SK-N-SH treated with all-trans-retinoic acid at 6 μM for 48 hours (cell line): ENCODE data around the gene GNGT2.

Experiments used
- ATAC-seq: fragments of 200-7000 bp; cut with Tn5 transposase; 3 replicates; pipeline ENCODE4 v1.9.1; 2020; ENCODE audit warnings: mild to moderate bottlenecking, moderate library complexity
- ARNTL ChIP-seq: fragments of 450-650 bp; formaldehyde crosslinking; IDR thresholded peaks from 2 replicates; pipeline ENCODE4 v1.5.0; 2020; ENCODE audit warnings: low read depth, mild to moderate bottlenecking, moderate library complexity, borderline replicate concordance
- BACH2 ChIP-seq: fragments of 250-450 bp; sonication (Bioruptor Pico); IDR thresholded peaks from 2 replicates; pipeline ENCODE4 v1.9.0; 2021; ENCODE audit warnings: mild to moderate bottlenecking, borderline replicate concordance
- ESRRG ChIP-seq: fragments of 250-450 bp; sonication (Bioruptor Pico); IDR thresholded peaks from 2 replicates; pipeline ENCODE4 v1.6.1; 2021; ENCODE audit warnings: mild to moderate bottlenecking
- GLIS3 ChIP-seq: fragments of 250-450 bp; sonication (Bioruptor Pico); IDR thresholded peaks from 2 replicates; pipeline ENCODE4 v1.5.0; 2020; ENCODE audit warnings: mild to moderate bottlenecking, moderate library complexity
- OSR1 ChIP-seq: fragments of 250-450 bp; sonication (Bioruptor Pico); IDR thresholded peaks from 2 replicates; pipeline ENCODE4 v1.8.0; 2022; ENCODE audit warnings: moderate library complexity, mild to moderate bottlenecking, inconsistent platforms
- PATZ1 ChIP-seq: fragments of 250-450 bp; sonication (Bioruptor Pico); IDR thresholded peaks from 2 replicates; pipeline ENCODE4 v1.8.0; 2020; ENCODE audit warnings: mild to moderate bottlenecking, moderate library complexity, borderline replicate concordance
- PPARA ChIP-seq: fragments of 250-450 bp; sonication (Bioruptor Pico); IDR thresholded peaks from 2 replicates; pipeline ENCODE4 v1.5.0; 2020; ENCODE audit warnings: mild to moderate bottlenecking, borderline replicate concordance
- SNAI2 ChIP-seq: fragments of 250-450 bp; sonication (Bioruptor Pico); IDR thresholded peaks from 2 replicates; pipeline ENCODE4 v1.5.0; 2020; ENCODE audit warnings: mild to moderate bottlenecking, moderate library complexity
- TCF4 ChIP-seq: fragments of 250-450 bp; sonication (Bioruptor Pico); IDR thresholded peaks from 2 replicates; pipeline ENCODE4 v1.8.0; 2021; ENCODE audit warnings: mild to moderate bottlenecking, moderate library complexity, borderline replicate concordance
- ZC3H10 ChIP-seq: fragments of 250-450 bp; sonication (Bioruptor Pico); IDR thresholded peaks from 2 replicates; pipeline ENCODE4 v1.5.1; 2021; ENCODE audit warnings: mild to moderate bottlenecking, moderate library complexity
- ZFP3 ChIP-seq: fragments of 250-450 bp; sonication (Bioruptor Pico); IDR thresholded peaks from 2 replicates; pipeline ENCODE4 v1.5.0; 2020; ENCODE audit warnings: mild to moderate bottlenecking, moderate library complexity
- ZFP30 ChIP-seq: fragments of 450-650 bp; formaldehyde crosslinking; IDR thresholded peaks from 2 replicates; pipeline ENCODE4 v1.5.0; 2022; ENCODE audit warnings: mild to moderate bottlenecking, moderate library complexity
- ZNF565 ChIP-seq: fragments of 450-650 bp; formaldehyde crosslinking; conservative IDR thresholded peaks from 2 replicates; pipeline ENCODE4 v1.5.0; 2020; ENCODE audit warnings: low read depth, mild to moderate bottlenecking, moderate library complexity
- ZNF70 ChIP-seq: fragments of 450-650 bp; formaldehyde crosslinking; IDR thresholded peaks from 2 replicates; pipeline ENCODE4 v1.5.0; 2020; ENCODE audit warnings: mild to moderate bottlenecking, moderate library complexity
- TF ChIP-seq, protein P1 (sequence below): fragments of 250-450 bp; sonication (Bioruptor Pico); IDR thresholded peaks from 2 replicates; pipeline ENCODE4 v1.5.0; 2020; ENCODE audit warnings: mild to moderate bottlenecking, moderate library complexity
- TF ChIP-seq, protein P2 (sequence below): fragments of 250-450 bp; sonication (Bioruptor Pico); IDR thresholded peaks from 2 replicates; pipeline ENCODE4 v1.5.1; 2021; ENCODE audit warnings: mild to moderate bottlenecking, moderate library complexity

Gene GNGT2

GRCh38 chr17:49210158-49211029 is at the start of gene GNGT2, which contains the start of gene ABI3:
GNGT2 (minus strand) TSS chr17:49210574; CDS start chr17:49207422, 3,152 bp downstream.
ABI3 (plus strand) TSS chr17:49210707; CDS start chr17:49210725, 18 bp downstream.
- TF ChIP-seq PATZ1 (no peak), ZNF70 (CRISPR knock-in tag) (peak; percentile 83; the same call in 1 of the 2 replicates)
- ATAC-seq, result peak; percentile 76

GRCh38 chr17:49259663-49260010 is 49.3 kb upstream of the GNGT2 start:
- TF ChIP-seq, protein P1, sequence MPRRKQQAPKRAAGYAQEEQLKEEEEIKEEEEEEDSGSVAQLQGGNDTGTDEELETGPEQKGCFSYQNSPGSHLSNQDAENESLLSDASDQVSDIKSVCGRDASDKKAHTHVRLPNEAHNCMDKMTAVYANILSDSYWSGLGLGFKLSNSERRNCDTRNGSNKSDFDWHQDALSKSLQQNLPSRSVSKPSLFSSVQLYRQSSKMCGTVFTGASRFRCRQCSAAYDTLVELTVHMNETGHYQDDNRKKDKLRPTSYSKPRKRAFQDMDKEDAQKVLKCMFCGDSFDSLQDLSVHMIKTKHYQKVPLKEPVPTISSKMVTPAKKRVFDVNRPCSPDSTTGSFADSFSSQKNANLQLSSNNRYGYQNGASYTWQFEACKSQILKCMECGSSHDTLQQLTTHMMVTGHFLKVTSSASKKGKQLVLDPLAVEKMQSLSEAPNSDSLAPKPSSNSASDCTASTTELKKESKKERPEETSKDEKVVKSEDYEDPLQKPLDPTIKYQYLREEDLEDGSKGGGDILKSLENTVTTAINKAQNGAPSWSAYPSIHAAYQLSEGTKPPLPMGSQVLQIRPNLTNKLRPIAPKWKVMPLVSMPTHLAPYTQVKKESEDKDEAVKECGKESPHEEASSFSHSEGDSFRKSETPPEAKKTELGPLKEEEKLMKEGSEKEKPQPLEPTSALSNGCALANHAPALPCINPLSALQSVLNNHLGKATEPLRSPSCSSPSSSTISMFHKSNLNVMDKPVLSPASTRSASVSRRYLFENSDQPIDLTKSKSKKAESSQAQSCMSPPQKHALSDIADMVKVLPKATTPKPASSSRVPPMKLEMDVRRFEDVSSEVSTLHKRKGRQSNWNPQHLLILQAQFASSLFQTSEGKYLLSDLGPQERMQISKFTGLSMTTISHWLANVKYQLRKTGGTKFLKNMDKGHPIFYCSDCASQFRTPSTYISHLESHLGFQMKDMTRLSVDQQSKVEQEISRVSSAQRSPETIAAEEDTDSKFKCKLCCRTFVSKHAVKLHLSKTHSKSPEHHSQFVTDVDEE (CRISPR knock-in tag), result no peak
- TF ChIP-seq PPARA (no peak), BACH2 (CRISPR knock-in tag) (no peak), GLIS3 (no peak), SNAI2 (no peak), ESRRG (no peak)
- TF ChIP-seq, protein P2, sequence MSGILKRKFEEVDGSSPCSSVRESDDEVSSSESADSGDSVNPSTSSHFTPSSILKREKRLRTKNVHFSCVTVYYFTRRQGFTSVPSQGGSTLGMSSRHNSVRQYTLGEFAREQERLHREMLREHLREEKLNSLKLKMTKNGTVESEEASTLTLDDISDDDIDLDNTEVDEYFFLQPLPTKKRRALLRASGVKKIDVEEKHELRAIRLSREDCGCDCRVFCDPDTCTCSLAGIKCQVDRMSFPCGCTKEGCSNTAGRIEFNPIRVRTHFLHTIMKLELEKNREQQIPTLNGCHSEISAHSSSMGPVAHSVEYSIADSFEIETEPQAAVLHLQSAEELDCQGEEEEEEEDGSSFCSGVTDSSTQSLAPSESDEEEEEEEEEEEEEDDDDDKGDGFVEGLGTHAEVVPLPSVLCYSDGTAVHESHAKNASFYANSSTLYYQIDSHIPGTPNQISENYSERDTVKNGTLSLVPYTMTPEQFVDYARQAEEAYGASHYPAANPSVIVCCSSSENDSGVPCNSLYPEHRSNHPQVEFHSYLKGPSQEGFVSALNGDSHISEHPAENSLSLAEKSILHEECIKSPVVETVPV (CRISPR knock-in tag), result no peak
- no peak for ATAC-seq

GRCh38 chr17:49258394-49258793 is 48.0 kb upstream of the GNGT2 start:
- TF ChIP-seq BACH2 (CRISPR knock-in tag), result no peak
- no peak for TF ChIP-seq ARNTL (CRISPR knock-in tag)
- TF ChIP-seq SNAI2, result no peak
- no peak for TF ChIP-seq ESRRG
- no peak for TF ChIP-seq PATZ1
- TF ChIP-seq ZNF565 (CRISPR knock-in tag), result no peak
- no peak for TF ChIP-seq OSR1 (CRISPR knock-in tag)
- TF ChIP-seq ZC3H10, result no peak
- TF ChIP-seq, protein P2 (CRISPR knock-in tag), result no peak
- no peak for TF ChIP-seq PPARA
- ATAC-seq, result no peak

DNA sequence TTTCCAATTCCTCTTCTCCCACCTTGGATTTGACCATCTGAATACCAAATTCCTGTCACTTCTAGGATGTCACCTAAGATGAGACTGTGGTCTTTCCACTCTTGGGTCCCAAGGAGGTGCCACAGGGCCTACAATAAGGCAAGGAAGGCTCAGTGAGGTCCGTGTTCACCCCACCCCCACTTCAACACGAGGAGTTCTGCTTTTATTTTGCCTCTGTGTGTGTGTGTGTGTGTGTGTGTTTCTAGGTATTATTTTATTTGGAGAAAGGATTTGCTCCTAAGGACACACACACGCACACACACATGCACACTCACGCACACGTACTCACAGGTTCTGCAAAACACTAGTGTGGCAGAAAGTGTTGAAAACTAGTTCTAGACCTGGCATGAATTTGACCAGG is 44.8 kb upstream of the GNGT2 start:
- TF ChIP-seq ZFP30 (CRISPR knock-in tag) (no peak), BACH2 (CRISPR knock-in tag) (no peak), PATZ1 (no peak), ARNTL (CRISPR knock-in tag) (no peak), ZFP3 (CRISPR knock-in tag) (no peak), TCF4 (CRISPR knock-in tag) (no peak)
- ATAC-seq, result no peak
